ENCODE measurements around the gene LTO1.

Gene LTO1

DNA sequence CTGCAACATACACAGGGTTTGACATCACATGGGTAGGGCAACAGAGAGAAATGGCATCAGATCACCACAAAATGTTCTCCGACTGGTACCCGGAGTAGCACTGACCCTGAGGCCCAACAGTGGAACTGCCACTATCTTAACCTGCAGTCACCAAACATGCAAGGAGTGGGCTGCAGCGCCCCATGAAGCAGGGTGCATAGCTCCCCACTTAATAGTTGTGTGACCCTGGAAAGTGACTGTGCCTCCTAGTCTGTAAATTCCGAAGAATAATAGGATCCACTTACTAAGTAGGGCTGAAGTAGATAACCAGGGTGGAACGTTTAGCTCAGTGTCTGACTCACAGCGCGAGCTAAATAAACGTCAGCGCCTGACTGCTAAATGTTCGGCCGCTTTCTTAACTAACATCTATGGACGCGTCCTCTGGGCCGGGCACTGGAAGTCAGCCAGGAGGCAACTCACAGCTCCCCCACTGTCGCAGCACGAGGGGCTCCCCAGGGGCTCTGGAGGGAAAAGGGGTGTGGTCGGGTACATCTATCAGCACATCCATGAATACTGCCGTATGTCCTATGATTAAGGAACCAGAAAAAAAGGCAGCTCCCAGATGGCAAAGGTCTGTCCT lies 777 bp downstream of the LTO1 start:
- no peak for DNase-seq

- no peak for DNase-seq
These were observed 3.3 kb downstream of the LTO1 start for GRCh38 chr11:69671734-69672465.

DNA sequence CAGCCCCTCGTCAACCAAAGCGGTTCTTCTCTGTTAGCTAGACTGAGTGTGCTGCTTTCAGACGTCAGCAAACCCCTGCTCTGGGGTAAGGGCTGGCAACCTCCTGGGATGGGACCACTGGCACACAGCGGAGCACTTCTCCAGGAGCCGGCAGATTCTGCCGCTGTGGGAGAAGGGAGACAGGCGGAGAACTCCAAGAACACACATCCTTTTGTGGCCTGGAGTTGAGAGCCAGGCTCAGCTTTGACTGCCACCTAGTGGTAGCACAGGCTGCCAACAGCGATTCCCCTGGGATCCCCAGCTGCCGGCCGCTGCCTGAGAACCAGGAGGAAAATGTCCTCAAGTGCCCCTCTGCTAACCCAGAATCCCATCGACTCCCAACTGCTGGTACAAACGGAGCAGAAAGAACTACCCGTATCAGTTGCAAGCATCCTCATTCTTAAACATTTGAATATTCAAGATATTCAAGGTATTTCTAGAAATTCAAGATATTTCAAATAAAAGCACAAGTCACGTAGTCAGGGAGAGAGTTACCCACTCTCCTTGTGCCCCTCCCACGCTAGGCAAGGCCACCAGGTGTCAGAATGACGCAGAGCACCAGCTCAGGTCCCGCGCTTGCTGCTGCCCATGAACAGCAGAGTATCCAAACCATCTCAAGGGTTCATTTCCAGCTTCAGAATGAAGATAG lies 4.9 kb downstream of the LTO1 start:
- DNase-seq: peak; percentile 54

GRCh38 chr11:69669486-69669885 lies 5.7 kb downstream of the LTO1 start:
- no peak for DNase-seq

DNA sequence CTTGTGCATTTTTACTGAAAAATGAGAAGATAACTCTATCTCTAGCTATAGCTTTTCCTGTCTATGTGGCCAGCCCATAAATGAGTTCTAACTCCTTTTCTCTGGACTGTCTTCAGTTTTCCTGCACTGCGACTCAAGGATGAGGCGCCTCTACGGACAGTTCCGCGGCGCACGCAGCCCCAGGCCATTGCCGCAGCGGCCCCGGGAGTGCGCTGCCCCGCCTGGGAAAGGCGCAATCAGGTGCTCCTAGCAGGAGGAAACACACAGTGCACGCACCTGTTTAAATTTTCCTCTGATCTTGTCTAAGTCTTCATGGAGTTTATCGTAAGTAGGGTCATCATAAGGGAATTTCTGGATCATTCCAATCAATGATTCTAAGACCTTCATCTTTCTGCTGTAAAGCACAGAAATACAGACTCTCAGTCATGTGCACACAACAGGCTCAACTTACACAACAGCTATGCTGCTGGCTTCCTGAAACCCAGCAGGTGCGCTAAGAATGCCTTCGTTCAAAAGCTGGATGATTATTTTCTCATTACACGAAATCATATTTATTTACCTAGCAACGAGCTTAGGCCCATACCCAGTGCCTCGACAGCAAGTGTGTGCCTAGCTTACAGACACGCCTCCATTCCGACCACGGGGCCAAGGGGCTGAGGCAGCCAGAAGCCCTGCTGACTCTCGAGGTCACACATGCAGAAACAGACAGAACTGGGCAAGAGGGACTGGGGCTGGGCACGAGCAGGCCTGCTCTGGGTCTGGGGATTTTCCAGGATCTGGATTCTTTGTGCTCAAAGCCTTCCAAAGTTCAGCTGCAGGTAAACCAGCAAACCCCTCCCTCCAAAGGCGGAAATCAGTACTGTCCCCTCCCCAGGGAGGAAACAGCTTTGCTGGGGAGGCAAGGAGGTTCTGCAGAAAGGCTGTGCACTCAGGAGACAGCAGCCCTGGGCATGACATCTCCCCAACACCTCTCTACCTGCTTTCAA lies 7.2 kb downstream of the LTO1 start:
- peak; percentile 68 for DNase-seq

- DNase-seq: no peak
These were observed 8.2 kb downstream of the LTO1 start for GRCh38 chr11:69666752-69667536.

DNA sequence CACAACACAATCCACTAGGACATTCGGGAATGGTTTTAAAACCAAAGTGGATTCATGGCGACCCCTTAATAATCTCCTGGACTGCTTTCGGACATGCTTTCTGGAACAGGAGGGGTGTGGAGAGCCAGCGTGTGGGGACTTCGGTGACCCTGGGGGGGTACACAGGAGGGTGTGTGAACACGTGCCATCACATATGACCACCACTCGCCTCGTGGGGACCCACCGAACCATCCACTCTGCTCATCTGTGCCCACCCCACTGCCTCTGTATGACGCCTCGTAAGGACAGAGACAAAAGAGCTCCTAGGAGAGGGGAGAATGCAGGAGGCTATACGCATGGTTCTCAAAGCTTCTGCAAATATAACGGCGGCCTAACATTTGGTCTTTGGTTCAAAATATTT lies 8.9 kb downstream of the LTO1 start:
- DNase-seq: no peak

- no peak for DNase-seq
These were observed 9.5 kb downstream of the LTO1 start for GRCh38 chr11:69665669-69666068.

GRCh38 chr11:69664901-69665300 lies 10.3 kb downstream of the LTO1 start:
- DNase-seq: no peak

- DNase-seq: no peak
These were observed 10.9 kb downstream of the LTO1 start for GRCh38 chr11:69664103-69664775.

DNA sequence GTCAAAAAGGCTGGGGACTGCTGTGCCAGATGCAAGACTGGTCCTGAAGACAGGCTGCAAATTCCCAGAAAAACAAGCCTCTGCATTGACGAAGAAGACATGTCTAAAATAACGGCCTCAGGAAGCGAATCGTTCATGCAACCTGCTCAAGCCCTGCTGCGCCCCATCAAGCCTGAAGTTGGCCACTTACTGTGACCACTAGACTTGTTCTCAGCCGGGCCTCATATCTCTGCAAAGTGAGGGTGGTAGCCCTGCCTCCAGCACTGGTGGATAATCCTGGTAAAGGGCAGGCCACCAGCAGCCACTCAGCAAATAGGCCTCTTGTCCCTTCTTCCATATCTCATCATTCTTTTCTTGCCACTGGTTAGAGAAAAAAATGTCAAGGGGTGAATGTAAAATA lies 11.8 kb downstream of the LTO1 start:
- no peak for DNase-seq

DNA sequence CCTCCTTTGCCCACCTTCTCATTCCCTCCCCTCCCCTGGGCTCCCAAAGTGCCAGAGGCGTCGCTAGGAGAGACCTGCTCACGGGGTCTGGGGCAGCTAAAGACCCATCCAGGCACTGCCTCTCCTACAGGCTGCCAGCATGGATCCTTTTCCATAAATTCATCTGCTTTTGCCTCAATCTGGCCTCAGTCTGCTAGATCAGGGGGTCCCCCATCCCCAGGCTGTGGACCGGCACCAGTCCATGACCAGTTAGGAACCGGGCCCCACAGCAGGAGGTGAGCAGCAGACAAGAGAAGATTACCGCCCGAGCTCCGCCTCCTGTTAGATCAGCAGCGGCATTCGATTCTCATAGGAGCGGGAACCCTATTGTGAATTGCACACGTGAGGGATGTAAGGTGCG lies 12.3 kb downstream of the LTO1 start:
- no peak for DNase-seq

- DNase-seq: no peak
These were observed 13.0 kb downstream of the LTO1 start for GRCh38 chr11:69662021-69662698.

- DNase-seq: no peak
These were observed 13.8 kb downstream of the LTO1 start for GRCh38 chr11:69661413-69661715.

DNA sequence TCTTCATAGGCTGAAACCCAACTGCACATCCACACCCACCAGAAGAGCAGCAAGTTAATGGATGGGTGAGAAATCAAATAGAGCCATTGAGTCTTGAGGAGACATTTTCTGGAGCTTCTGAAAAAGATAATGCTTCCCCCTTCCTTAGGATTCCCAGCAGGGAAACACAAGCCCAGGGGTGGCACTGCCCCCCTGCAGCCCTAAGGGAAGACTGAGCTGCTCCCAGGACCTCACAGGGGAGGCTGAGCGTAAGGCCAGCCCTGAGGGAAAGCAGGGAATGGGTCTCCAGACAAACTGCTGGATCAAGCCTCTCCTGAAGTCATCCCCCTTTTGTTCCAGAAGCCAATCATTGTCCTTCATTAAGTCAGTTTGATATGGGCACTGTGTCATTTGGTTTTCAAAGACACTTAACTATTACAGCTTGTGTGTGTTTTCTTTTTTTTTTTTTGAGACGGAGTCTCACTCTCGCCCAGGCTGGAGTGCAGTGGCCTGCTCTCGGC lies 15.1 kb downstream of the LTO1 start:
- no peak for DNase-seq

GRCh38 chr11:69659591-69659990 lies 15.6 kb downstream of the LTO1 start:
- DNase-seq: no peak

- DNase-seq: no peak
These were observed 16.3 kb downstream of the LTO1 start for GRCh38 chr11:69658626-69659450.

- DNase-seq: no peak
These were observed 17.1 kb downstream of the LTO1 start for GRCh38 chr11:69657911-69658625.

- no peak for DNase-seq
These were observed 17.7 kb downstream of the LTO1 start for GRCh38 chr11:69657456-69657910.

Measured in NCI-H748 treated with DMSO at 0.1 percent for 48 hours (cell line).